ENCODE data around the gene KRTAP16-1.

- TF ChIP-seq SIN3A (IDR thresholded peaks at IDR 0.05; ENCODE audit: borderline replicate concordance, insufficient read depth, low read length) (no peak), POLR2AphosphoS5 (IDR thresholded peaks at IDR 0.05; ENCODE audit: low read depth, low read length) (no peak), TAF1 (IDR thresholded peaks at IDR 0.05; ENCODE audit: borderline replicate concordance, insufficient read depth, low read length) (no peak), REST (IDR thresholded peaks at IDR 0.05; ENCODE audit: insufficient read depth in 1 of 2, low read depth in 2 of 2, low read length in 2 of 2) (no peak)
These were observed 32.1 kb upstream of the KRTAP16-1 start for GRCh38 chr17:41340934-41341861.

Measured in PFSK-1 (cell line).